Activated T-cell treated with anti-CD3 and anti-CD28 coated beads, Interleukin-2, amount 50 U/mL, for 24 hours (primary cell): ENCODE results near the gene EVX2.

Experiments used
- DNase-seq: peaks from one replicate; pipeline ENCODE4 v3.0.0-alpha.2; 2020
- H3K27ac Mint-ChIP-seq: 2 replicates; pipeline ENCODE4 v1.8.0; 2020; ENCODE audit warnings: mild to moderate bottlenecking, mixed read lengths
- H3K27me3 Mint-ChIP-seq: 2 replicates; pipeline ENCODE4 v1.8.0; 2020; ENCODE audit warnings: mixed read lengths
- H3K36me3 Mint-ChIP-seq: 2 replicates; pipeline ENCODE4 v1.8.0; 2020; ENCODE audit warnings: low read depth, mixed read lengths
- H3K4me1 Mint-ChIP-seq: 2 replicates; pipeline ENCODE4 v1.8.0; 2020; ENCODE audit warnings: low read depth, mixed read lengths
- H3K4me3 Mint-ChIP-seq: 2 replicates; pipeline ENCODE4 v1.8.0; 2020; ENCODE audit warnings: mild to moderate bottlenecking, moderate library complexity, mixed read lengths
- H3K9me3 Mint-ChIP-seq: 2 replicates; pipeline ENCODE4 v1.8.0; 2020; ENCODE audit warnings: mixed read lengths

Gene EVX2

DNA sequence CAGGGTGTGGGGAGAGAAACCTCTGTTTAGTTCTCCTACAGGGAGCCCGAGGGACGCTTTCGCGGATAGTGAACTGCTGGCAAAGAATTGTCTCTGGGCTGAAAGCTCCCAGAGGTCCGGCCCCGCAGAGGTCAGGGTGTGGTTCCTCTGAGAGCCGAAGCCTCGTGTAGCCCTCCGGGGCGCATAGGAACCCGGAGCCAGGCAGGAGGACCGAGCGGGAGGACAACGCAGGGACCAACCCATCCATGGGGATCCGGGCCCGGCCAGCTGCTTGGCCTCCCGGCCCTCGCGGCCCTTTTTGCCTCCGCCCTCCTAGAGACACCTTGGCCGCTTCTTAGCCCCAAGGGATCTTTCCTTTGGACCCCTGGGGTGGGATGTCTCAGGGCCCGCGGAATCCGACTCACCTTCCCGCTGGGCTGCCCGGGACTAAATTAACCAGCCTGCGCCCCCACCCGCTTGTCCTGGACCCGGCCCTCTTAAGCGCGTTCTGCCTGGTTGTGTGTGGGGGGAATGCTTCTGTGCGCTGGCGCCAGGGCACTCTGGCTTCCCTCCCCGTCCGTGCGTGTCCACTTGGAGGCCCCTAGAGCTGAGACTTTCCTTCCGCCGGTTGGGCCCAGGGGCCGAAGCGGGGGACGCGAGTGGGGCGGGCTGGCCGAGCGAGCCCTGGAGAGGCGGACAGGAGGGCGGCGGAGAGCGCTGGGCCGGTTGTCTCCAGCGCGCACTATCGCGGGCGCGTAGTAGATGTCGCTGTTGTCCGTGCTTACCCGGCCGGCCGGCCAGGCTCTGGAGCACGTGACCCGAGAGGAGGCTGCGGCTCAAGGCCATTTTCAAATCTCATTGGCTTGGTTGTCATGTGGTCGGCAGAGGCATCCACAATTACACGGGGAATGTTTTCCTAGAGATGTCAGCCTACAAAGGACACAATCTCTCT lies 32.4 kb upstream of the EVX2 start, which contains the start of gene HOXD10:
TSS of gene HOXD10 (plus strand) at position 896 of the 931 bp plus-strand sequence. CDS start 56 bp downstream, outside the sequence.
- Mint-ChIP-seq H3K4me1 (peaks cover 7% of the 10 kb centered on the region), H3K9me3 (peaks cover 3% of the 10 kb centered on the region), H3K27ac (no peak within 1 kb of the TSS), H3K4me3 (no peak within 1 kb of the TSS), H3K36me3 (no peaks in the 10 kb centered on the region), H3K27me3 (peaks cover 98% of the 10 kb centered on the region)
- DNase-seq = no peak

DNA sequence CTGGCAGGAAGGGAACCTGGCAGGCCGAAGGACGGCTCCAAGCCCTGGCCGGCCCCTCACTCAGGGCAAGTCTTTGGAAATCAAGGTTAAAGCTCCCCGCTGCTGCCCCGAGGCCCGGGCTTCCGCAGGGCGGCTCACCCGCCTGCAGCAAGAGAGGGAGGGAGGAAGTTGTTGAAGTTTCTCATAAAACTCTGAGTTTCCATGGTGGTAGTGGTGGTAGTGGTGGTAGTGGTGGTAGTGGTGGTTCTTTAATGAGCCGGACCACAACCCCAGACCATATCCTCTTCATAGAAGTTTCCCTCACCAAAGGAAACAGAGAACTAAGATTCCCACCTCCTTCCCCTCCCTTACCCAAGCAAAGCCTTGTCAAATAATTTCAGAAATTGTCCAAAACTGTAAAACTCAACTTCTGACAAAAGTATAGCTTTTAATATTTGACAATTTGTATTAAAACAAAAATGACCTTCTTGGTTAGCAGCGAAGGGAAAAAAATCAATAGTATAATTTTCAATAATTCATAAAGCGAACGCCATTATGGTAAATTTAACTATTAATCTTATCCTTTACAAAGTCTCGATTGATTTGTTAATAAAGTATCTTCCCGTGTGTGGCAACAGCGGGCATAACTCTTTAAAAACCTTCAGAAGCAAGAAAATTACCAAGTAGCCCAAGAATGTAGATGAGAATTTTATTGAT lies 31.3 kb upstream of the EVX2 start:
- H3K9me3 Mint-ChIP-seq = peaks cover 3% of the 10 kb centered on the region
- peaks cover 98% of the 10 kb centered on the region for H3K27me3 Mint-ChIP-seq
- no peak overlapping the region for H3K4me3 Mint-ChIP-seq
- no peak for DNase-seq
- H3K27ac Mint-ChIP-seq = no peak overlapping the region
- H3K36me3 Mint-ChIP-seq = no peaks in the 10 kb centered on the region
- peaks cover 8% of the 10 kb centered on the region for H3K4me1 Mint-ChIP-seq

DNA sequence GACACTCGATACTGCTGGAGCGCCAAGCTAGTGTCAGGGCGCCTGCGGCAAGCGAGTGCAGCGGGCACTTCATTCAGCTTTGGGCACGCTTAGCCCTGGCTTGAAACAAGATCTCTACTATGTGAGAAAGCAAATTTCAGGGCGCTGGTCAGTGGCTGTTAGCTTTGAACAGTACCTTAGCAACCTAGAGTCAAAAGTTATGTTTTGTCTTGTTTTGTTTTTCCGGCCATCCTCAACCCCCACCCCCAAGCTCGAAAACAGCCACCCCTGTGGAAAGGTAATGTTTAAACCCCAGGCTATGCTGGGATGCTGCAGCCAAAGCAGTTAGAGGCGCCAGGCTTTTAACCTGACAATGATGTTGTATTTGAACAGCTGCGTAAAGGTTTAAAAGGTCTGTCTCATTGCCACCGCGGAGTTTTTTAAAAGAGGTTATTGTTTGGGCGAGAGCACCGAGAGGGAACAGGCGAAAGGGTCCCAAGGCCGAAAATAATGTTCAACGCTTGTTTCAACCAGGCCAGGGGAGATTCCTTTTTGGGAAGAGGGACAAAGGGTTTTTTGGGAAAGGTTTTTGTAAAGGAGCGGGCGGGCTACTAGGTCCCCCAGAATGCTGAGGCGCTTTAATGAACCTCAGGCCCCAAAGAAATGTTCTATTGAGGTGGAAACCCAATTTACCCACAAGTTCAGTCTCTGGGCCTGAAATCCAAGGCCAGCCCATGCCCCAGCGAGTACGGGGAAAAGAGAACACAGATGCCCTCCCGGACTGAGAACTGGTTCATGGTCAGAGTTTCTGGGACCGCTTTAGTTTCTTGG lies 30.6 kb upstream of the EVX2 start:
- no peak for DNase-seq
- Mint-ChIP-seq H3K27ac (no peak overlapping the region), H3K4me1 (peaks cover 9% of the 10 kb centered on the region), H3K27me3 (peaks cover 98% of the 10 kb centered on the region), H3K9me3 (peaks cover 3% of the 10 kb centered on the region), H3K4me3 (no peak overlapping the region), H3K36me3 (no peaks in the 10 kb centered on the region)

DNA sequence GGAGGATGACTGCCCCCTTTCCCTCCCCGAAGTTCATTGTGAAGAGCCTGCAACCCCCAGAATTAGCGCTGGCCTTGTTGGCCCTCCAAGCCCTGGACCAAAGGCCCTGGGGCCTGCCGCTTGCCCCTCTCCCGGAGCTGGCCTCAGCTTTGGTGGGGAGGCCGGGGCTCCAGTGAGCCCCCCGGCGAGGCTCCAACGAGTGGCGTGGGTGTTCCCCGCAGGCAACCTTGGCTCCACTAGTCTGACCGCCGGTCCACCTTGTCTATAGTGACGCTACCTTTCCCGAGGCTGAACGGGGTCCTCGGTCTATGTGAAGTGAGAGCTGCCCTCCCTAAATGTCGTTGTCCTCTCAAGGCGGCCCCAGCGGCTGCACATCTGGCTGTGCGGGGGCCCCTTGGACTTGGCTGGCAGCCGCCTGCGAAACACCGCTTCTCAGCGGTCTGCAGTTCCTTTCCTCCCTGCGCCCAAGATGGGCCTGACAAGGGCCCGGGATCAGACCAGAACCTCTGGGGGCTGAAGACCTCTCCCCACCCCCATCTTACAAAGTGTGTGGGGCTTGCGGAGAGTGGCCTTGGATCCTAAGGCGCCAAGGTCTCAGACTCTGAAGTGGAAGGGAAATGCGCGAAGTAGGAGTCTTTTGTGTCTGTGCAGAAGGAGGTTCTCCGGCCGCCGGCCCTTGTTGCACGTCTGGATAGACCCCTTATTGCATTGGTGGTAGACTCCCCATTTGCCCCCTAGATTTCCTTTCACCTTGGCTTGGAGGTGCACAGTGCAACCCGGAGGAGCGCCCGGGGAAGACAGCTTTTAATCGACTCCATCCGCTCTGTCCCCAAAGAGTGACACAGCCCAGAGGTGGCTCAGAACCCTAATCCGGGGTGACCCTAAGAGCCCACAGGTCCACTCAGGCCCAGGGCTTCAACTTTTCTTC lies 28.9 kb upstream of the EVX2 start:
- Mint-ChIP-seq H3K27me3 (peaks cover 94% of the 10 kb centered on the region), H3K27ac (no peak overlapping the region), H3K9me3 (no peaks in the 10 kb centered on the region), H3K36me3 (no peaks in the 10 kb centered on the region), H3K4me1 (peaks cover 11% of the 10 kb centered on the region), H3K4me3 (no peak overlapping the region)
- peak; percentile 28 for DNase-seq

DNA sequence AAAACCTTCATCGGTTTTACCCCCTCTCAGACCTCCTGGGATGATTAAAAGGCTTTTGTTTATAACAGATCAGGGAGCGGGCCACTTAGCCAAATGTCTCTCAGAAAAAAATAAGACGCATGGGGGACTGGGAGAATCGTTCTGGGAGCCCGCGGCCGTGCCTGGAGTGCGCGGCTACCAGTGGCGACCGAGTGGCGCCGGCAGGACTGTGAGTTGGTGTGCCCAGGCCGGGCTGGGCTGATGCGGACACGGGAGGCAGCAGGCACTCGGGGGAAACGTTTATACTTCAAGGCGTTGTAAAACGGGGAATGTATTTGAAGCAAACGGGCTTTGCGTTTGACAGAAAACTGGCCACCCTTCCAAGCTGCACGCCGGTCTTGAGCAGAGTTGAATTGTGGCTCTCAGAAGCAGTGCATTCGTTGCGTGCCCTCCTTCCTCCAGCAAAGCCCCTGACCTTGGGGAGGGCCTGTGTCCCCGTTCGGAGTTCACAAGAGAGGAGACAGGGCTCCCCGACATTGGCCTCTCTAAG lies 28.1 kb upstream of the EVX2 start:
- DNase-seq = peak; percentile 28
- peaks cover 92% of the 10 kb centered on the region for H3K27me3 Mint-ChIP-seq
- no peaks in the 10 kb centered on the region for H3K9me3 Mint-ChIP-seq
- peak overlapping the region; percentile 33 for H3K27ac Mint-ChIP-seq
- no peak overlapping the region for H3K4me3 Mint-ChIP-seq
- peaks cover 15% of the 10 kb centered on the region for H3K4me1 Mint-ChIP-seq
- H3K36me3 Mint-ChIP-seq = no peaks in the 10 kb centered on the region

DNA sequence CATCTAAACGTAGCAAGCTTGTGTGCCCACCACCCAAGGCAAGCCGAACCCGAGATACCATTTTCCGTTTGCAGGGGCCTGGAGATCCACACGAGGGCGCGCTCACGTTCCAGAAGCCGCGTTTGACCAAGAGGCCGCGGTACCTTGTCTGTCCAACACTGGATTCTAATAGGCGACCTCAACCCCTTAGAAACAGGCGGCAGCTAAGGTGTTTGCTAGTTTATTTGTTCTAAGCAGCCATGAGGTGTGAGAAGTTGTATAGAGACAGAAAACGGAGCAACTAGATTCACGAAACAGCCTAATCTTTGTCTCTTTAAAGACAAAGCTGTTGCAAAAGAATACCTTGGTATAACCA lies 27.5 kb upstream of the EVX2 start:
- Mint-ChIP-seq H3K4me3 (no peak overlapping the region), H3K36me3 (no peaks in the 10 kb centered on the region), H3K27ac (no peak overlapping the region), H3K9me3 (no peaks in the 10 kb centered on the region), H3K27me3 (peaks cover 89% of the 10 kb centered on the region), H3K4me1 (peaks cover 18% of the 10 kb centered on the region)
- peak; percentile 29 for DNase-seq

DNA sequence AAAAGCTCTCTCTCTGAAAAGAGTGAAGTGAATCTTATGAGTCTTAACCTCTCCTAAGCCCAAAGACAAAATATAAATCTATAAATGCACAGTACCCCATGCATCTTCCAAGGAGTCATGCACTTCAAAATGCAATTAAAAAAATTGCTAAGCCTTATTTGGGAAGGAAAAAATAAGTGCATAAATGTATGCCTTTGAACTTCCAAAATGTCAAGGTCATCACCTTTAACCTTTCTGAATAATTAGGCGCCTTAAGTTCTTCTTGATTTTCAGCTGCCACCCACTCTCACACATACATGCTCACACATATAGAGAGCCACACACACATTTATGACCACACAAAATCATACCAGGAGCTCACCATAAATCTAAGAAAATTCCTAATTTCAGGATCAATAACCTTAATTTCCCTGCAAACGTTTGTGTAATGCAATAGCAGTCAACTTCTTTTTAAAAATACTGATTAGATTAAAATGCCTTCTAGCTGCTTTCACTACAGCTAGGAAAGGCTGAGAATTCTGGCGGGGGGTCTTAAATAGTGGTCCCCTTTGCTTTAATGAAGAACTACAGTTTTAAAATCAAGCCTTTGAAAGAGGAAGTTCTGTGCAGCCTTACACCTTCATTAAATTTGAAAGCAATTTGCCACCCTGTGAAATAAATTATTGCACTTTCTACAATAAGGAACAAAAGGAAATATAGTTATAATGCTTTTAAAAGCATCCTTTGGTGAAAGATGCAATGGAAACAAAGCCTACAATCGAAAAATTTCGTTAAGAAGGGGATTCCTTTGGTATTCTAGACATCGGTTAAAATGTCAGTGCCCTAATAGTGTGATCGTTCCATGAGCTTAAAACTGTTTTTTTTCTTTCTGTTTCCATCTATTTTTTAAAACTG lies 26.9 kb upstream of the EVX2 start:
- H3K4me3 Mint-ChIP-seq = no peak overlapping the region
- peaks cover 90% of the 10 kb centered on the region for H3K27me3 Mint-ChIP-seq
- no peak overlapping the region for H3K27ac Mint-ChIP-seq
- H3K36me3 Mint-ChIP-seq = no peaks in the 10 kb centered on the region
- DNase-seq = no peak
- H3K4me1 Mint-ChIP-seq = peaks cover 21% of the 10 kb centered on the region
- no peaks in the 10 kb centered on the region for H3K9me3 Mint-ChIP-seq

DNA sequence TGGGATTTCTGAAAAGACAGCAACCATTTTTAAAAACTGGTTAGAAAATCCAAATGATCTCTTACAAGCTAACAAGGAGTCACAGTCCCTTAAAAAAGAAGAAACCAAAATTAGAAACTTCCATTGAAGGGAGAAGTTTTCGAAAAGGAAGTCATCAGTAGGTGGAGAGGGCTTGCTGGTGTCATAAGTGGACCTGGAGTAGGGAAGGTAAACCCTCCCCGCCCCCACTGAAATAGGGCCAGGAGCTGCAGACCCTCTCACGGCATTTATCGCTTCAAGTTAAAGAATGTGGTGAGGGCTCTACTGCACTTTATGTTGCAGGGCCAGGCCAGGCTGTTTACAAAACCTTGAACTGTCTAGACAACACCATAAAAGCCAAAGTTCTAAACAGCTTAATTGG lies 26.2 kb upstream of the EVX2 start:
- Mint-ChIP-seq H3K4me3 (no peak overlapping the region), H3K27ac (no peak overlapping the region), H3K4me1 (peaks cover 26% of the 10 kb centered on the region), H3K9me3 (no peaks in the 10 kb centered on the region), H3K27me3 (peaks cover 90% of the 10 kb centered on the region), H3K36me3 (no peaks in the 10 kb centered on the region)
- DNase-seq = no peak

DNA sequence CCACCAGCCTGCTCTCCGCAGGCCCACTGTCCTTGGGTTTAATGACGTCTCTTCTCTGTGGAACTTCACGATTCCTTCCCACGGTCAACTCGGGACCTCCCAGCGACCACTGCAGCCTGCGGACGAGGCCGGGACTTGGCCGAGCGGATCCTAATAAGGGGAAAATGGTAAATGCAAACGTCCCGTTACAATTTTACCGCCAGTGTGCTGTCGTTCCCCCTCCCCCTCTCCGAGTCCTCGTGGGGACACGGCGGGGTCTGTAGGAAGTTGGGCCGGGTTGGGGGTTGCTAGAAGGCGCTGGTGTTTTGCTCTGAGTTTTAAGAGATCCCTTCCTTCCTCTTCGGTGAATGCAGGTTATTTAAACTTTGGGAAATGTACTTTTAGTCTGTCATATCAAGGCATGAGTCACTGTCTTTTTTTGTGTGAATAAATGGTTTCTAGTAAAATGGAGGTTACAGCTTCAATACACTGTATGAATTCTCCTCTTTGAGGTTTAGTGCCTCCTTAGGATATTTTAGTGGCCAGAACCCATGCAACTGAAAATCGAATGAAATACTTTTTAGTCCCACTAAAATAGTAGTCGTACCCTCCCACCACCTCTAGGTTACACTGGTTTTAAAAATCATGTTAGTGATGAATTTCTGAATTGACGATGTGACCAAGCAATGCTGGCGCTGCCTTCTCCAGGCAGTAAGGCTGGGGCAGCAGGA lies 25.6 kb upstream of the EVX2 start:
- Mint-ChIP-seq H3K27me3 (peaks cover 90% of the 10 kb centered on the region), H3K27ac (no peak overlapping the region), H3K4me1 (peaks cover 31% of the 10 kb centered on the region), H3K4me3 (no peak overlapping the region), H3K36me3 (no peaks in the 10 kb centered on the region), H3K9me3 (no peaks in the 10 kb centered on the region)
- peak; percentile 25 for DNase-seq

DNA sequence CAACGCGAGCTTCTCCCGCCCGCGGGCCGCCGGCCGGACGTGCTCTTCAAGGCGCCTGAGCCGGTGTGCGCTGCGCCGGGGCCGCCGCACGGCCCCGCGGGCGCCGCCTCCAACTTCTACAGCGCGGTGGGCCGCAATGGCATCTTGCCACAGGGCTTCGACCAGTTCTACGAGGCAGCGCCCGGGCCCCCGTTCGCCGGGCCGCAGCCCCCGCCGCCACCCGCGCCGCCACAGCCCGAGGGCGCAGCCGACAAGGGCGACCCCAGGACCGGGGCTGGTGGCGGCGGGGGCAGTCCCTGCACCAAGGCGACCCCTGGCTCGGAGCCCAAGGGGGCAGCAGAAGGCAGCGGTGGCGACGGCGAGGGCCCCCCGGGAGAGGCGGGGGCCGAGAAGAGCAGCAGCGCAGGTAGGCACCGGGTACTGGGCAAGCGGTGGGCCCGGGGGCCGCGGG lies 24.0 kb upstream of the EVX2 start:
- H3K36me3 Mint-ChIP-seq = no peaks in the 10 kb centered on the region
- peak; percentile 21 for DNase-seq

DNA sequence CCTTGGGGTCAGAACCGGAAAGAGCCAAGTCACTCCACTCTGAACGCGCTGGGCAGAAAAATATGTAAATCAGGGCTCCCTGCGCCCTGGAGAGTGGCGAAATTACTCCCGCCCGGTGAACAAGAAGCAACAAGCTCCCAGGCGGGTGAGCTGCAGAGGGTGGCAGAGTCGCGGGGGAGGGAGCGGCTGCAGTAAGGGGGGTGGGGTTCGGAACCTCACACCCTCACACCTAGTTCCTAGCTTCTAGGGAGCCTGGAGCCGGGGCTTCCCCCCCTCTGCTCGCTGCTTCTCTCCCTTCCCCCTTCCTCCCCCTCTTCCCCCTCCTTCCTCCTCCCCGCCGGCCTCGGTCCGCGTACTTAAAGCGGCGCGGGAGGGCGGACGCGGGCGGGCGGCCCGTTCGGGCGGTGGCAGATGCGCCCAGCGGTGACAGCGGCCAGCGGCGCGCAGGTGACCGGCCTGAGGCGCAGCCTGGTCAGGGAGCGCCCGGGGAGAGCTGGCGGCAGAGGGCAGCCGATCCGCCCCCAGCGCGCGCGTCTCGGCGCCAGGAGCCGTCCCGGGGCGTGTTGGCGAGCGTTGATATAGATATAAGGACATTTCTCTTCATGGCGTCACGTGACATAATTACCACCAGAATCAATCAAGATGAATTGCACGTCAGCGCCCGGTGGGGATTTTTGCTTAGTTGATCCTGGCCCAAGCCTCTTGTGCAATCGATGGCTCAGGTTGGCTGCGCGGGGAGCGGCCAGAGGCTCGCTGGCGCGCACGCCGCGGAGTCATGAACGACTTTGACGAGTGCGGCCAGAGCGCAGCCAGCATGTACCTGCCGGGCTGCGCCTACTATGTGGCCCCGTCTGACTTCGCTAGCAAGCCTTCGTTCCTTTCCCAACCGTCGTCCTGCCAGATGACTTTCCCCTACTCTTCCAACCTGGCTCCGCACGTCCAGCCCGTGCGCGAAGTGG lies 23.1 kb upstream of the EVX2 start, which contains the start of gene HOXD11:
TSS of gene HOXD11 (plus strand) at position 700 of the 959 bp plus-strand sequence. CDS start at position 776, 76 bp downstream.
- Mint-ChIP-seq H3K36me3 (no peaks in the 10 kb centered on the region), H3K4me1 (peaks cover 32% of the 10 kb centered on the region), H3K27me3 (peaks cover 90% of the 10 kb centered on the region), H3K9me3 (no peaks in the 10 kb centered on the region), H3K4me3 (peak within 1 kb of the TSS; percentile 57), H3K27ac (peak within 1 kb of the TSS; percentile 81)
- peak; percentile 39 for DNase-seq

More for the DNA sequence above, 24.0 kb upstream of the EVX2 start:
- H3K4me3 Mint-ChIP-seq = no peak overlapping the region
- H3K4me1 Mint-ChIP-seq = peaks cover 32% of the 10 kb centered on the region
- H3K9me3 Mint-ChIP-seq = no peaks in the 10 kb centered on the region
- no peak overlapping the region for H3K27ac Mint-ChIP-seq
- H3K27me3 Mint-ChIP-seq = peaks cover 90% of the 10 kb centered on the region
